Liver (tissue), 9 donors: Measurements from ENCODE around the gene FIGNL1. TPM values are rescaled to one million over a fixed set of nuclear protein-coding genes. Genes with fewer than 3 reads are reported as not detected.

Experiments
- DNase-seq: peaks from one replicate; pipeline ENCODE4 v3.0.0-alpha.2; 2017; ENCODE audit warnings: low spot score
- H3K27ac ChIP-seq, 2 donors: one replicate each; pipeline ENCODE4 v1.7.0; 2013; ENCODE audit warnings: inconsistent platforms in 2 of 2, low read length in 2 of 2, control low read depth in 1 of 2, low read depth in 1 of 2, mild to moderate bottlenecking in 1 of 2
- H3K27me3 ChIP-seq, 4 donors: one replicate each; pipeline versions ENCODE4 v1.6.1 to v1.7.0; 2013; ENCODE audit warnings: low read length in 3 of 4, inconsistent platforms in 1 of 4, mild to moderate bottlenecking in 1 of 4, moderate library complexity in 1 of 4; ENCODE audit not compliant: control insufficient read depth in 4 of 4, insufficient read depth in 4 of 4
- H3K36me3 ChIP-seq, 4 donors: one replicate each; pipeline versions ENCODE4 v1.6.1 to v1.7.0; 2013; ENCODE audit warnings: low read length in 3 of 4, mild to moderate bottlenecking in 3 of 4, low read depth in 1 of 4, moderate library complexity in 1 of 4; ENCODE audit not compliant: control insufficient read depth in 4 of 4, insufficient read depth in 3 of 4
- H3K4me1 ChIP-seq, 4 donors: one replicate each; pipeline versions ENCODE4 v1.6.1 to v1.7.0; 2013; ENCODE audit warnings: low read length in 3 of 4, mild to moderate bottlenecking in 3 of 4, moderate library complexity in 1 of 4; ENCODE audit not compliant: control insufficient read depth in 4 of 4, insufficient read depth in 4 of 4
- H3K4me3 ChIP-seq, 3 donors: one replicate each; pipeline versions ENCODE4 v1.6.1 to v1.7.0; 2013; ENCODE audit warnings: low read length in 3 of 3, control low read depth in 1 of 3, low read depth in 1 of 3, mild to moderate bottlenecking in 1 of 3
- H3K9ac ChIP-seq, 2 donors: one replicate each; pipeline ENCODE4 v1.7.0; 2013; ENCODE audit warnings: low read length in 2 of 2, mild to moderate bottlenecking in 2 of 2, moderate library complexity in 2 of 2, control low read depth in 1 of 2, low read depth in 1 of 2
- H3K9me3 ChIP-seq, 4 donors: one replicate each; pipeline versions ENCODE4 v1.6.1 to v1.7.0; 2013; ENCODE audit warnings: low read length in 3 of 4; ENCODE audit not compliant: control insufficient read depth in 4 of 4
- ATF3 ChIP-seq: IDR thresholded peaks from 2 replicates; pipeline ENCODE4 v1.6.1; 2016; ENCODE audit warnings: antibody characterized with exemption
- CTCF ChIP-seq: fragments of 150-350 bp; IDR thresholded peaks from 2 replicates; pipeline ENCODE4 v1.5.1; 2017; ENCODE audit warnings: improper control_type of control experiment, low read depth, low read length; ENCODE audit not compliant: missing input control
- EGR1 ChIP-seq, 2 donors: IDR thresholded peaks; 2 replicates each; pipeline ENCODE4 v1.6.1; 2016 to 2018; ENCODE audit warnings: antibody characterized with exemption in 2 of 2, low read depth in 2 of 2
- FOXA1 ChIP-seq: IDR thresholded peaks from 2 replicates; pipeline ENCODE4 v1.6.1; 2016; ENCODE audit warnings: antibody characterized with exemption
- FOXA2 ChIP-seq: IDR thresholded peaks from 2 replicates; pipeline ENCODE4 v1.6.1; 2016; ENCODE audit warnings: antibody characterized with exemption
- GABPA ChIP-seq, 2 donors: IDR thresholded peaks in 1 of 2; conservative IDR thresholded peaks in 1 of 2; 2 replicates each; pipeline ENCODE4 v1.6.1; 2016; ENCODE audit warnings: antibody characterized with exemption in 2 of 2, mild to moderate bottlenecking in 1 of 2, moderate library complexity in 1 of 2
- HNF4A ChIP-seq, 2 donors: conservative IDR thresholded peaks; 2 replicates each; pipeline ENCODE4 v1.6.1; 2016; ENCODE audit warnings: antibody characterized with exemption in 2 of 2, mild to moderate bottlenecking in 2 of 2
- HNF4G ChIP-seq: IDR thresholded peaks from 2 replicates; pipeline ENCODE4 v1.6.1; 2016; ENCODE audit warnings: antibody characterized with exemption
- JUND ChIP-seq, 2 donors: IDR thresholded peaks; 2 replicates each; pipeline ENCODE4 v1.6.1; 2016; ENCODE audit warnings: antibody characterized with exemption in 2 of 2
- MAX ChIP-seq: IDR thresholded peaks from 2 replicates; pipeline ENCODE4 v1.6.1; 2016; ENCODE audit warnings: antibody characterized with exemption
- NR2F2 ChIP-seq: IDR thresholded peaks from 2 replicates; pipeline ENCODE4 v1.6.1; 2016; ENCODE audit warnings: antibody characterized with exemption
- RAD21 ChIP-seq, 2 donors: IDR thresholded peaks; 2 replicates each; pipeline ENCODE4 v1.6.1; 2016; ENCODE audit warnings: antibody characterized with exemption in 2 of 2, mild to moderate bottlenecking in 2 of 2
- REST ChIP-seq: IDR thresholded peaks from 2 replicates; pipeline ENCODE4 v1.6.1; 2016; ENCODE audit warnings: antibody characterized with exemption, mild to moderate bottlenecking
- RXRA ChIP-seq, 2 donors: IDR thresholded peaks; 2 replicates each; pipeline ENCODE4 v1.6.1; 2017 to 2018; ENCODE audit warnings: antibody characterized with exemption in 2 of 2, mild to moderate bottlenecking in 1 of 2
- SP1 ChIP-seq: IDR thresholded peaks from 2 replicates; pipeline ENCODE4 v1.6.1; 2018; ENCODE audit warnings: antibody characterized with exemption, mild to moderate bottlenecking
- TAF1 ChIP-seq: conservative IDR thresholded peaks from 2 replicates; pipeline ENCODE4 v1.6.1; 2016; ENCODE audit warnings: antibody characterized with exemption, mild to moderate bottlenecking
- YY1 ChIP-seq: IDR thresholded peaks from 2 replicates; pipeline ENCODE4 v1.6.1; 2016; ENCODE audit warnings: antibody characterized with exemption, mild to moderate bottlenecking
- ZBTB33 ChIP-seq: IDR thresholded peaks from 2 replicates; pipeline ENCODE4 v1.6.1; 2016; ENCODE audit warnings: antibody characterized with exemption
- WGBS: extraction: QIAGEN DNeasy Blood & Tissue Kit; methylation state at CpG from one replicate; pipeline ENCODE4 v1.1.7; 2013; 5-methylcytosine and 5-hydroxymethylcytosine counted together
- polyA plus RNA-seq, 2 donors: library from polyadenylated mRNA; stranded (reverse) in 1 of 2; unstranded in 1 of 2; fragments of 200-250 nt in 1 of 2; fragments of >200 nt in 1 of 2; fragmentation: Nextera tagmentation in 1 of 2; extraction: Ambion mirVana in 1 of 2; gene quantifications; one replicate each; pipeline versions ENCODE4 v1.2.1 to v1.2.3, GENCODE V29; 2013 to 2015
- total RNA-seq, 2 donors: library from RNA; depleted of rRNA; stranded (reverse); fragments of >200 nt; gene quantifications; one replicate each; pipeline ENCODE4 v1.2.3, GENCODE V29; 2014
- donor health status: healthy.
- donor health status: healthy.
- donor health status: healthy.
- donor health status: healthy.
- donor health status: healthy.

FIGNL1 gene
- total and polyA plus RNA-seq, 4 donors = 1.2 to 13.2 (median 3.3) TPM

GRCh38 chr7:50399206-50399605, 50.9 kb downstream of the FIGNL1 start:
- Histone ChIP-seq H3K27ac (no peak overlapping the region), H3K36me3 (no peaks in the 10 kb centered on the region), H3K9me3 (peaks cover 0 to 2% (median under 1%) of the 10 kb centered on the region in 4 donors), H3K27me3 (peaks cover 0 to 4% (median 2%) of the 10 kb centered on the region in 4 donors), H3K9ac (no peak overlapping the region), H3K4me1 (no peaks in the 10 kb centered on the region), H3K4me3 (no peak overlapping the region)
- no peak for DNase-seq
- TF ChIP-seq SP1 = no peak
- no peak for TF ChIP-seq HNF4A (conservative IDR thresholded peaks at IDR 0.05)
- TF ChIP-seq MAX = no peak
- TF ChIP-seq RAD21 (IDR thresholded peaks at IDR 0.05) = no peak
- TF ChIP-seq JUND (IDR thresholded peaks at IDR 0.05) = no peak
- TF ChIP-seq EGR1 (IDR thresholded peaks at IDR 0.05; ENCODE audit: low read depth in 2 of 2) = no peak
- TF ChIP-seq TAF1 = no peak
- 87% methylated on average over 1 of the region's 1 CpG for WGBS

- Histone ChIP-seq H3K27me3 (peaks cover 0 to 4% (median 2%) of the 10 kb centered on the region in 4 donors), H3K4me3 (no peak overlapping the region), H3K36me3 (no peaks in the 10 kb centered on the region), H3K27ac (no peak overlapping the region), H3K4me1 (no peaks in the 10 kb centered on the region), H3K9me3 (peaks cover 0 to 2% (median under 1%) of the 10 kb centered on the region in 4 donors), H3K9ac (no peak overlapping the region)
- TF ChIP-seq FOXA1 = no peak
- 60% methylated on average over 1 of the region's 1 CpG for WGBS
- DNase-seq = no peak
Observed at GRCh38 chr7:50397971-50398324, 52.2 kb downstream of the FIGNL1 start.

- no peaks in the 10 kb centered on the region for H3K36me3 ChIP-seq
- DNase-seq = no peak
- H3K27ac ChIP-seq = no peak overlapping the region
- no peaks in the 10 kb centered on the region for H3K4me1 ChIP-seq
- WGBS = 68% methylated on average over 2 of the region's 2 CpGs
- no peak for TF ChIP-seq EGR1 (IDR thresholded peaks at IDR 0.05; ENCODE audit: low read depth in 2 of 2)
- no peak for TF ChIP-seq MAX
- TF ChIP-seq YY1 = no peak
- TF ChIP-seq JUND (IDR thresholded peaks at IDR 0.05) = no peak
- no peak for TF ChIP-seq FOXA1
- TF ChIP-seq HNF4A (conservative IDR thresholded peaks at IDR 0.05) = no peak
- TF ChIP-seq SP1 = no peak
- no peak for TF ChIP-seq GABPA (IDR thresholded peaks at IDR 0.05 in 1 of 2, conservative IDR thresholded peaks at IDR 0.05 in 1 of 2)
- TF ChIP-seq ZBTB33 = no peak
- no peak for TF ChIP-seq FOXA2
- no peak for TF ChIP-seq REST
- TF ChIP-seq RXRA (IDR thresholded peaks at IDR 0.05) = no peak
- TF ChIP-seq HNF4G = no peak
- TF ChIP-seq TAF1 = no peak
- no peak for TF ChIP-seq NR2F2
- no peak for TF ChIP-seq ATF3
- TF ChIP-seq CTCF = no peak
- peaks cover 0 to 4% (median 2%) of the 10 kb centered on the region in 4 donors for H3K27me3 ChIP-seq
- H3K9me3 ChIP-seq = peaks cover 0 to 2% (median under 1%) of the 10 kb centered on the region in 4 donors
- no peak overlapping the region for H3K4me3 ChIP-seq
- no peak overlapping the region for H3K9ac ChIP-seq
Observed at GRCh38 chr7:50397320-50397970, 52.7 kb downstream of the FIGNL1 start.
